ENCODE data around the gene TSPAN4.

TSPAN4 gene

GRCh38 chr11:831118-831864 is 11.4 kb upstream of the TSPAN4 start:
- intact Hi-C loops (cut with DNase I): no loop called here
- no peak for DNase-seq

GRCh38 chr11:831961-832528 is 10.6 kb upstream of the TSPAN4 start:
- DNase-seq: no peak
- intact Hi-C loops (cut with DNase I): no loop called here

- DNase-seq: peak in 16 of 42 donors; percentile 27 to 66 (median 50)
- intact Hi-C loops (cut with DNase I): no loop called here
These were observed 10.0 kb upstream of the TSPAN4 start, which contains the start of gene CD151 for GRCh38 chr11:832529-833113. CD151 (plus strand) TSS chr11:832952; CDS start chr11:836070, 3,118 bp downstream.

GRCh38 chr11:833114-833791 is 9.4 kb upstream of the TSPAN4 start:
- intact Hi-C loops (cut with DNase I): no loop called here
- peak in 1 of 42 donors; percentile 37 for DNase-seq

- intact Hi-C loops (cut with DNase I): no loop called here
- no peak for DNase-seq
These were observed 8.8 kb upstream of the TSPAN4 start for GRCh38 chr11:833849-834311.

- DNase-seq: peak in 8 of 42 donors; percentile 41 to 79 (median 58)
- intact Hi-C loops (cut with DNase I): no loop called here
These were observed 8.0 kb upstream of the TSPAN4 start for GRCh38 chr11:834371-835316.

GRCh38 chr11:836274-836673 is 6.4 kb upstream of the TSPAN4 start:
- intact Hi-C loops (cut with DNase I): no loop called here
- DNase-seq: no peak

- intact Hi-C loops (cut with DNase I): no loop called here
- DNase-seq: no peak
These were observed 6.0 kb upstream of the TSPAN4 start for GRCh38 chr11:836700-837099.

- intact Hi-C loops (cut with DNase I): no loop called here
- no peak for DNase-seq
These were observed 5.3 kb upstream of the TSPAN4 start for GRCh38 chr11:837189-837989.

- DNase-seq: no peak
- intact Hi-C loops (cut with DNase I): no loop called here
These were observed 4.7 kb upstream of the TSPAN4 start for GRCh38 chr11:837990-838307.

- DNase-seq: no peak
These were observed 4.0 kb upstream of the TSPAN4 start for GRCh38 chr11:838441-839279.

GRCh38 chr11:839280-839623 is 3.4 kb upstream of the TSPAN4 start:
- intact Hi-C loops (cut with DNase I): no loop called here

More at GRCh38 chr11:838441-839279, 4.0 kb upstream of the TSPAN4 start:
- intact Hi-C loops (cut with DNase I): no loop called here

GRCh38 chr11:839875-840617 is 2.6 kb upstream of the TSPAN4 start:
- DNase-seq: no peak
- intact Hi-C loops (cut with DNase I): loop anchor here (10.0 kb wide), 1 partner anchor 85 kb away; the partner anchor contains the start of gene AP2A2

More at GRCh38 chr11:839280-839623, 3.4 kb upstream of the TSPAN4 start:
- no peak for DNase-seq

GRCh38 chr11:841981-842369 is 677 bp upstream of the TSPAN4 start:
- intact Hi-C loops (cut with DNase I): loop anchor here (10.0 kb wide), 1 partner anchor 83 kb away; the partner anchor contains the start of gene AP2A2
- DNase-seq: no peak

GRCh38 chr11:843086-843734 is 558 bp downstream of the TSPAN4 start:
- DNase-seq: no peak
- intact Hi-C loops (cut with DNase I): loop anchor here (10.0 kb wide), 1 partner anchor 82 kb away; the partner anchor contains the start of gene AP2A2
